Posterior vena cava (tissue), 2 donors: ENCODE results near the gene ENKUR. TPM values are rescaled to one million over a fixed set of nuclear protein-coding genes. Genes with fewer than 3 reads are reported as not detected.
A peak's percentile ranks its signal among the peaks of the same experiment; 100 is the strongest.
"Not testable (repeated sequence)": the region's sequence is repeated elsewhere in the genome, so short reads cannot be mapped to it uniquely, and the experiment has no call there.

ENCODE experiments used
- DNase-seq: peaks from one replicate; pipeline ENCODE4 v3.0.0-alpha.2; 2020; ENCODE audit warnings: low spot score
- intact Hi-C, 2 donors: fragments of 100-400 bp; cut with DNase I; formaldehyde crosslinking; loops; one replicate each; pipeline versions ENCODE4 v1.14.1 to v1.14.2; 2022 to 2023
- total RNA-seq, 2 donors: library from RNA; stranded (reverse); fragmentation: NEBNext Ultra II Directional; extraction: Animal tissue kit (Norgen Biotek cat#: 25700); gene quantifications; one replicate each; pipeline ENCODE4 v1.2.1, GENCODE V29; 2021
- donor health status: DM: yes; HTN: yes; CAD: no.
- donor health status: DM: yes; HTN: yes; CAD: no.

ENKUR gene
- total RNA-seq, 2 donors from 2014 or later, result not detected

DNA sequence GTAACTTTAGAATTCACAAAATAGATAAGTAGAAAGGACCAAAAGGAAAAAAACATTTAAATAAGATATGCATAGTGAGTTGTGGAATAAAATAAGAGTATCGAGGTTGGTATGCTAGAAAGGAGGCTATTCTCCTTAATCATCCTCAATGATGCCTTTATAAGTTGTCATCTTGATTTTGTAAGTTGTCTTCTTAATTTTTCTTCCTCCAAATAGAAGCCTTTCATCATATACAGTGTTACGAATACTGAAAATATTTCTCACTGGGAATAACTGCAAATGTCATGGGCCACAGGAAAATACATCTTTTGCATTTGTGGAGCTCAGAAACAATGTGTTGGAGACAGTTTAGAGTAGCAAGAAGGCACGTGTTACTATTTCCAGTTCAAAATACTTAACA is 32.0 kb downstream of the ENKUR start:
- DNase-seq, result no peak
- intact Hi-C loops, result loop anchor here in 1 of 2 donors (10.0 kb wide), 1 partner anchor 339 kb away; no protein-coding TSS in a partner anchor

DNA sequence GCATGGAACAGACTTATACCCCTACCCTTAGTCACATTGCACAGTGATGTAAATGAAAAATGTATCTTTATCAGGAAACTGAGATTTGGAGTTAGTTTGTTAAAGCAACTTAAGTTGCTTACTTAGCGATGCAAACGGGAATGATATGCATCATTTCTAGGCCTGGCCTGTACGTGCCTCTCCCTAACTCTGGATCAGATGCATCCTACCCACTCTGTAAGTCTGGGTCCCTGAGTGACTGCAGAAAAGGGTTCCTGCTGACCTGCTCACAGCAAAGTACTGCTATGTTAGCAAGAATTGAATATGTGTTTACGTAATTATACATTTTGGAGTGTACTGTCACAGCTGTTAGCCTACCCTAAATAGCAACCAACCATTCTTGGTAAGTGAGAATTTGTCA is 32.8 kb downstream of the ENKUR start:
- intact Hi-C loops, result loop anchor here in 1 of 2 donors (10.0 kb wide), 1 partner anchor 338 kb away; no protein-coding TSS in a partner anchor
- no peak for DNase-seq

DNA sequence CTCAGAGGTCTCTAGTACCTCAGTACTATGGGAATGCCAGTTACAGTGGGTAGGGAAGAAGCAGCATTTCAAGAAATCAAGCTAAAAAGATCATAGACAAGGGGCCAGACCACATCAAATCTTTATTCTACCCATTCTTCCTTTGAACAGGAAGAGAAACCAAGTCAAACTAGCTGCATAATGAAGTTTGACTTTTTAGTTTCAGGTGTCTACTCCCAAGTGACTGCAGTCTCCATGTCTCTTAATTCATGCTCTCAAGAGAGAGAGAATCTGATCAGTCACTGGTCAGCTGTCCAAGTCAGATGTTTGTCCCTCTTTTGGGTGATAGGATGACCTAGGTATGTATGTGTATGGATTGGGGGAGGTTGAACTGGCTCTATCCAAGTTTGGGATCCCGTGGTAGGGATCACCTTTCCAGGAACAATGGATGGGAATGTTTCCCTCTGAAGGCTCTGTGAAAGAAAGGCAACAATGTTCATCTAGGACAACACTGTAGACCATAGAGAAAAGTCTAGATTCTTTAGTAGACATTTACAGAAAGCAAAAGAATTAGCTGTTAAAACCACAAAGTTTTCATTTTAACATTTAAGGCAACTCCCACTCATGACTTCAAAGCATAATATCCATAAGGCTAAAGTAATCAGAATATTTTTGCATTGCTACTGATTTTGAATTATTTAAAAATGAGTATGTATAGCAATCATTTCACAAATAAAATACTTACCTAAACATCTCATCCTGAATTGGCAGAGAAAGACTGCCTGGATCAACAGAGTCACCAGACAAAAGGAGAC is 33.4 kb downstream of the ENKUR start:
- intact Hi-C loops, result loop anchor here in 1 of 2 donors (10.0 kb wide), 1 partner anchor 338 kb away; no protein-coding TSS in a partner anchor
- no peak for DNase-seq

DNA sequence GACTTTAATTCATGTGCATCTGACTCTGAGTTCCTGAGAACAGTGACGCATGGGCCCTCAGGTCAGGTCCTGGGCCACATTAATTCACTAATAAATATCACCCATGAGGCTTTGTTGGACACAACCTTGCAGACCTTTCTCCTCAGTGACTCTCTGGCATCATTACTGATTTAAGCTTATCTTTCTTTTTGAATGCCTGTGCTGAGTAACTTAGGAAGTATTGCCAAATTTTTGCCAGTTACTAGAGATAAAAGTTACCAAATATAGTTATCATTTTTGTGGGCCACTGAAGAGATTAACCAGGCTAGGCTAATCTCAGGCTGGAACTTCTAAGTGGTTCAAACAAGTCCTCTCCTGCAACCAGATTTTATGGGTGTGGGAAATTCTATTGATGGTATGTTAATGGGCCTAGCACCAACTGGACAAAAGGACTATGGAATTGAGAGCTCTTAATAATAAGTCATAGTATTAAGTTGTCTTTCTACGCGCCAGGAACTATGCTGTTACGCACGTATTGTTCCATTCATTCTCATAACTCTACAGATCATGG is 34.7 kb downstream of the ENKUR start:
- DNase-seq, result peak; percentile 83
- intact Hi-C loops, result loop anchor here in 1 of 2 donors (10.0 kb wide), 1 partner anchor 336 kb away; no protein-coding TSS in a partner anchor

DNA sequence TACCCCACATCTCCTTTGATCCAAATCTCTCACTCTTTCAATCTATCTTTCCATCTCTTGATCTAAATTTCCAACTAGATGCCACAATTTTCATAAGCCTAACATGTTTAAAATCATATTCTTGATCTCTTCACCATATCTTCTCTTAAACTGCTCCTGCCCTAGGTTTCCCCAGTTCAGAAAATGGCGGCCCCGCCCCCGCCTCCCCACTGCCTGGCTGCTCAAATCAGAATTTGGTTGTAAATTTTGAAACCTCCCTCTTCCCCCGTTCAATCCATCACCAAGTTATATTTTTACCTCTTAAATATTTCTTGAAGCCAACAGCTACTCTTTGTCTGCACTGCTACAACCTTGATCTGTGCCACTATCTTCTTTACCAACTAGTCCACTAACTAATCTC is 36.3 kb downstream of the ENKUR start:
- DNase-seq, result no peak
- intact Hi-C loops, result loop anchor here in 1 of 2 donors (10.0 kb wide), 1 partner anchor 335 kb away; no protein-coding TSS in a partner anchor

DNA sequence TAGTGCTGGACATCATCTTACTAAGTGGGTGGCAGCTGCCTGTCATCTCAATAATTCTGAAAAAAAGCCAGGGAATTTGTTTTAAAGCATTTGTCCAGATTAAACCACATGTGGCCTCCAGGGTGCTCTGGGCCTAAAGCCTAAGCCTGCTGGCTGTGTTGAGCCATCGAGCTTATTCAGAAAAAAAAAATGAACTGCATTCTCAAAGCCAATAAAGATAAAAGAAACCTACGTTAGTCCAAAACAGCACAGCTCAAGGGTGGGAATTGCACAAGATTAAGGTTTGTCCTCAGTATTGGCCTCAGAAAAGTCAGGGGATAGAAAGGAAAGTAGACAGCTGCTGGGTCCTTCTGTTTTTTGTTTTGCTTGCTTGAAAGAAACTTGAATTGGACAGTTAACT is 41.0 kb downstream of the ENKUR start:
- intact Hi-C loops, result no loop called here
- peak; percentile 82 for DNase-seq

DNA sequence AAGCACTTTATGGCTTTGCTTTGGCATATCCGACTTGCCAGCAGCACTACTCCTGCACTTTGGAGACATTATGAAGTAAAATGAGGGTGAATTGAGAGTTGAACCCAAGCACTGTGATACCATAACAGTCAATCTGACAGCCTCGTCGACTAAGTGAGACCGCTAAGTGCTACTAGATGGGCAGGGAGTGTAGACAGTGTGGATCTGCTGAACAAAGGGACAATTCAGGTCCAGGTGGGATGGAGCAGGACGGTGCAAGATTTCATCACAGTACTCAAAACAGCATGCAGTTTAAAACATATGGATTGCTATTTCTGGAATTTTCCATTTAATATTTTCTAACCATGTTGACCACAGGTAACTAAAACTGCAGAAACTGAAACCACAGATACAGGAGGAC is 42.8 kb downstream of the ENKUR start:
- intact Hi-C loops, result no loop called here
- no peak for DNase-seq

DNA sequence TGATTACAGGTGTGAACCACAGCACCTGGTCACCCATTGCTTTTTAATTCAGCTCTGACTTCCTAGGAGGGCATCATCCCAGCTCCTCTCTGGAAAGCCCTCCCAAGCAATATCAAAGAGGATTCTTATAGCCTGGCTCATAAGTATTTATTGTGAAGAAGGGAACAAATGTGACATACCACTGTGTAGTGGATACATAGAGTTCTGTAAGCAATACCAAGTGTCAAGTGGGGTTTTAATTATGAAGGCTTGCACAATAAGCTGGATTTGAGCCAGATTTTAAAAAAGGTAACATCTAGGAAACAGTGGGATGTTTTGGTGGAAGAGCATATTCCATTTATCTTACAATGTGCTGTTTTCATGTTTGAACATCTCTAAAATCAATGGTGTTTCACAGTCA is 44.6 kb downstream of the ENKUR start:
- no peak for DNase-seq
- intact Hi-C loops, result no loop called here

DNA sequence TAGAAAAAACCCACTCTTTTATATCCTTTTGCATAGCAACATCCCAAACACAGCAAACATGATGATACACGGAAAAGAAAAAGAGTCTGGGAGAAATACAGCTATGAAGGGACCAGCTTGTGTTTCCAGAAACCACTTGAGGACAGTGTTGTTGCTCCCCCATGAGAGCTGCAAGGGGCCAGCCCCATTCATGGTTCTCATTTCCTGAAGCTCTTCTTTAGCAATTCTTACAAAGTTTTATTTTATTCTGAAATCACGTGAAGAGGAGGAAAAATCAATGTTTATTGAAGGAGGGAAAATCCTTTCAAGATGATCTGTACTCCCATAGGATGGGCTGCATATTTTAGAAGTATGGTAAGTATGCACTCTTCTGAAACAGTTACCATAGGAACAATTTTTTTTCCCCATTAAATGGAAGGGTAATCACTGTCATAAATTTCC is 46.1 kb downstream of the ENKUR start:
- intact Hi-C loops, result no loop called here
- no peak for DNase-seq

DNA sequence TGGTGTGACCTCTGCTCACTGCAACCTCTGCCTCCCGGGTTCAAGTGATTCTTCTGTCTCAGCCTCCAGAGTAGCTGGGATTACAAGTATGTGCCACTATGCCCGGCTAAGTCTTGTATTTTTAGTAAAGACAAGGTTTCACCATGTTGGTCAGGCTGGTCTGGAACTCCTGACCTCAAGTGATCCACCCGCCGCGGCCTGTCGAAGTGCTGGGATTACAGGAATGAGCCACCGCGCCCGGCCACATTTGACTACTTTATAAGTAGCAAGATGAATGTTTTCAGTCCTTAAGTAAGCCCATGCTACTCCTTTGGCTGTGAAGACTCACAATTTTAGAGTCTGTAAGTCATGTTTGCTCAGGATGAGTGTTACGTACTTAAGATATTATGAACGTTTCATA is 47.0 kb downstream of the ENKUR start:
- DNase-seq, intact Hi-C loops: not testable (repeated sequence)

DNA sequence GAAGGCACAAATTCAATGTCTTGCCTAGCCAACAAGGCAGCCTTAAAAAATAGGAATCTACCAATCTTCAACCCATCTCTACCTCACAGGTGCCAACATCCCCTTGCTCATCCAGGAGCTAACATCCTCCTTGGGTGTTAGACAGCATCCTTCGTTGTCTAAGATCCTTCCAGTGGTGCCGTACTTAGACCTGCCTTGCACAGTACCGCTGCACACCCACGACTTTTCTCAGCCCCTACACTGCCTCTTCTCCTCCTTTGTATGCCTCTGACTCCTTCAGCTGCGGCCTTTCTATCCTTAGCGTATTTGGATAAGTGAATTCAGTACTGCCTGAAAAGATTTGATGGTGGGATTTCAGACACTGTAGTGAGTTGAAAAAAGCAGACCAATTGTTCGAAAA is 47.6 kb downstream of the ENKUR start:
- intact Hi-C loops, result no loop called here
- DNase-seq, result no peak

DNA sequence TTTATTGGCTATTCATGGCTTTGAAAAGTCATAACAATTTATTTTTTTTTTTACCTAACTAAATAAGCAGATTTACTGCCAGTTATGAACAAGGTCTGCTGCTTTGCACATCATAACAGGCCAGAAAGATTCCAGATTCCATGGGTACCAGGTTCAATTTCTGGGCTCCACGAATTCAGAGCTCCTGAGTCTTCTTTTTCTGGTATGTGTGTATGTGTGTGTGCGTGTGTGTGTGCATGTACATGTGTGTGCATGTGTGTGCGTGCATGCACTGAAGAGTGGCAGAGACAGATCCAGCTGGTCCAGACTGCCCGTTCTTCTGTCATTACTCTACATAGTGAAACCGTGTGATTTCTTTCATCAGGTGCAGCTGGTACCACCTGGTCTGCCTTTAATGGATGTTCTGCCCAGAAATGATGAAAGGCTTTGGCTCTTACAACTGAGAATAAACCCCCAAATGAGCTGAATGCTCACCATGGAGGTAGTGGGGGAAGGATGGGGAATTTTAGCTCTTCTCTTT is 48.9 kb downstream of the ENKUR start:
- intact Hi-C loops, result no loop called here
- no peak for DNase-seq

DNA sequence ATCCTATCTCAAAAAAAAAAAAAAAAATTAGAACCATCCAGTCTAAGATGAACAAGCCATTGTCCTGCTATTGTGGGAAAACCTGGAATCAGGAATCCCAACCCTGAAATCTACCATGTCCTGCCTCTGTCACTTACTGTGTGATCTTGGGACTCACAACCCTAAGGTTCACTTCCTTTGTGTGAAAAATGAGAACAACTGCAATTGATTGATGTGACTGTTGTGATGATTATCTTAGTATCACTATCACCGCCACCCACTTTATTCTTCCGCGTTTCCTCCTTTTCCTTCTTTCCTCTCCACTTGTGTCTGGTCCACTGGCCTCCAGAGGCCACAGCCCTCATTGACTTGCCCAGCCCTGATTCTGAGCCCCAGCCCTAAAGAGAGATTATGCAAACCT is 50.9 kb downstream of the ENKUR start:
- intact Hi-C loops, result no loop called here
- no peak for DNase-seq

DNA sequence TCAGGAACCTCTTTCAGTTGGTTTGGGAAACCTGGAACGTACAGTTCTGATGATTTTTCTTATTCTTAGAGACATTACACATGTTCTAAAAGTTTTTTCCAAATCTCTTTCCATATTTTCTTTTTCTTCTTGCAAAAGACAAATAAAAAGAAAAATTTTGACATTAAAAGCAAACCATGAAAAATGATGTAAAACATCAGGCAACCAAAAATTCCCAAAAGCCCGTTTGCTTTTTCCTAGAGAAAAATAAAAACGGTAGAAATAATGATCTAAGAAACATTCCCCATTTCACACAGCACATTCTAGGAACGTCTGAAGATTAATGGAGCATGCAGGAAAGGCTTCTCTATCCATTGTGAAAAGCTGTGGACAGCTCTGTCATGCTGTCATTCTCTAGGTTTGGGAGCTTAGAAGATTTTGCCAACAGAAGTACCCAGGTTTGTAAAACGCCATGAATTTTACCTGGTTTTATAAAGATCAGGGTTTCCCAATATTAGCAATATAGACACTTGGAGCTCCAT is 52.4 kb downstream of the ENKUR start:
- intact Hi-C loops, result no loop called here
- no peak for DNase-seq

DNA sequence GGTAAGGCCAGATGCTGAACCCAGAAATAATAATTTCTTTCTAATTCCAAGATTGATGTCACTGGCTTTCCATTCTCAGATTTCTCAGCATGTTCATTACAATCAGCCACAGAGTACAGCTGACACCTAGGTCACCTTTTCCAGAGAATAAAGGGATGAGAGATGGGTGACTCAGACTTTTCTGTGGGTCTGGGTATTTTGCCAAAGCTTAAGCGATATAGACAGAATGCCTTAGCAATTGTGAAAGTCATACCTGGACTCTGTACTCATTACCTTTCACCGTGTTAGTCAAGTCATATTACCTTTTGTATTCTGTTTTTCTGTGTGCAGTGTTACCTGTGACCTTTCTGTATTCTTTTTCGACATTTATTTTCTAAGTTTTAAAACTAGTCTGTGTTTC is 53.0 kb downstream of the ENKUR start:
- no peak for DNase-seq
- intact Hi-C loops, result no loop called here

DNA sequence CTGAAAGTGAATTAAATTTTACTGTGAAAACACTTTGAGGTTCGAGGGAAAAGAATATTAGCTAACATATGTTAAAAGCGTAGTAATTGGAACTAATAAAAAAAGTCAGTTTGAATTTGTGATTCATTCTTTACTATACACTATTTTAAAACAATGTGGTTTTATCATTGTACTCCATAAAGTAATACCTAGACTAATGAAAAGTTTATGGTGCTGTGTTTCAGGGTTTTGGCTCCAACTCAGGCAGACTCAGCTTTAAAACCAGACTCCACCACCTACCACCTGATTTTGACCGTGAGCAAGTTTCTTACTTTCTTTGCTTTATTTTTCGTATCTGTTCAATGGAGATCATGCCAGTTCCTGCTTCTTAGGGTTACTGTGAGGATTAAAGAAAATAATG is 54.4 kb downstream of the ENKUR start:
- DNase-seq, result no peak
- intact Hi-C loops, result no loop called here

DNA sequence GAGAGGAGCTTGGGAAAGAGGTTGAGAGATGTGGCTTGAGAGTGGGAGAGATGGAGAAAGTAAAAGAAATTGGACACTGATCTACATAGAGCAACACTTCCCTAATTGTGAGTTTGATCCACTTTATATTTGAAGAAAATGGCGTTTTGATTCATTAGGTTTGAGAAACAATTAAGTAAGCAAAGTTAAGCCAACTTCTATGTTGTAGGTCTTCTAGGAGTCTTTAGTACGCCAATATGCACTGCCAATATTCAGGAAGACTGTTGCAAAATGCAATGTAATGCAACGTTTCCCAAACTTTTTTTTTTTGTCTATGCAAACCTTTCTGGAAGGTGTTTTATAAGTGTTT is 56.6 kb downstream of the ENKUR start:
- intact Hi-C loops, result loop anchor here (10.0 kb wide), 2 partner anchors 55 to 235 kb away; partner anchors contain the start of gene ARHGAP21 (in 1 of the 2)
- no peak for DNase-seq

DNA sequence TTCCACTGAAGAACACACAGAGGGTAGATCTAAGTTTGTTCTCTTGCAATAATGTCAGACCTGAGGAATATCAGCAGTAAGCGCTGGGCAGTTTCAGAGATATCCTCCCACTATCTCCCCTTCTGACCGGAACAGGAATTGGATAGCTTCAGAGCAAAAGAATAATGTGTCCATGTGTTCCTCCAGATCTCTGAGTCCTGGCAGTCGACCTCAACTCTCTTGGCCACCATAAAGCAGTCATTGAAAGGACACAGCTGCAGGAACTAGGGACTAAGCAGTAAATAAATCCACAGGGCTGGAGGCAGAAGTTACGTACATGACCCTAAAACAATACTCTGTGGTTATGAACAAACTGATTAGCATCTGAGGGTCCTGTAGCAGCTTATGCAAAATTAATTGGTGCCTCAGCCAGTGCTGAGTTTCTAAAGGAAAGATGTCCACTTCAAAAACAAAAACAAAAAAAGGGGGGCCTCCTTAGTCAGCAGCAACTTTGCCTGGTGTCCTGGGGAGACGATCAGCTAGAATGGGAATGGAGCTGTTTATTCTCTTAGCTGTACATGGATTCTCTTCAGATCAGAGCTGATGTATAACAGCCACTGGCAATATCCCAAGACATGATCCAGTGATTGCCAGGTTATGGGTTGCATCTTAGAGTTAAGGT is 57.1 kb downstream of the ENKUR start:
- DNase-seq, result no peak
- intact Hi-C loops, result loop anchor here (10.0 kb wide), 2 partner anchors 54 to 234 kb away; partner anchors contain the start of gene ARHGAP21 (in 1 of the 2)

DNA sequence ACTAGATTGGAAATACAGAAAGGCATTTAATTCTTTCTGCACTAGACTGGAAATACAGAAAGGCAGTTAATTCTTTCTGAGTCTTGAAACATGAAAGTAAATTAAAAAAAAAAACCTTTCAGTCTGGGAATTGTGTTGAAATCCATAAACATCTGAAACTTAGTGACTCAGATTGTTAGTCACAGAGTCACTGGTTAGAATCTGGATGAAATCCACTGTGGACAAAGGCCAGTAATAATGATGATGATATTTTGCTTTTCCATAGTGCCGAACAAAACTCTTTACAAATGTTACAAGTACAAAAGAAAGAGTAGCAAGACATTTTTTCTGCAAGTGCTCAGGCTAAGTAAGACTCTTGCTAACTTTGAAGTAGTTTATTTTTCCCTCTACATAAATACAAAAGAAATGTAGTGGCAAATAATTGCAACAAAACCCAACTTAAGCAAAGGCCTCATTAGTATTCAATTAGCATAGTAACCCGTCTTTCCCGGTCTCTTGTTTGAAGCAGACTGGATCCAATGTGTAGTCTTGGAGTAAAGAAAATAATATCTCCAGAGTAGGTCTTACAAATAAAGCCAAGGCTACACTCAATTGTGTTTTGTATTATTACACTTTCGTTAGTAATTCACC is 57.8 kb downstream of the ENKUR start:
- no peak for DNase-seq
- intact Hi-C loops, result loop anchor here (10.0 kb wide), 2 partner anchors 53 to 233 kb away; partner anchors contain the start of gene ARHGAP21 (in 1 of the 2)
